HL-60 (cell line): Measurements from ENCODE around the gene SEC23A.
A peak's percentile ranks its signal among the peaks of the same experiment; 100 is the strongest.

Experiments used
- CTCF ChIP-seq: IDR thresholded peaks from one replicate; pipeline ENCODE4 v1.5.1; 2011; ENCODE audit warnings: low read length, control low read depth, inconsistent platforms; ENCODE audit not compliant: insufficient read depth
- GABPA ChIP-seq: IDR thresholded peaks from 2 replicates; pipeline ENCODE4 v1.6.1; 2012; ENCODE audit warnings: low read depth
- POLR2AphosphoS5 ChIP-seq: IDR thresholded peaks from 2 replicates; pipeline ENCODE4 v1.6.1; 2012; ENCODE audit warnings: low read depth
- REST ChIP-seq: IDR thresholded peaks from 2 replicates; pipeline ENCODE4 v1.6.1; 2012; ENCODE audit warnings: low read depth; ENCODE audit not compliant: insufficient replicate concordance
- SPI1 ChIP-seq: IDR thresholded peaks from 2 replicates; pipeline ENCODE4 v1.6.1; 2012; ENCODE audit warnings: low read depth, mild to moderate bottlenecking, borderline replicate concordance

- no peak for TF ChIP-seq CTCF
- peak; percentile 51 for TF ChIP-seq REST
- TF ChIP-seq GABPA: peak; percentile 76
- TF ChIP-seq POLR2AphosphoS5: peak; percentile 75
- TF ChIP-seq SPI1: no peak
Measured at GRCh38 chr14:39102969-39103957, at the start of gene SEC23A.
